HepG2 (cell line): ENCODE results near the gene PCYT2. TPM values are rescaled to one million over a fixed set of nuclear protein-coding genes. Genes with fewer than 3 reads are reported as not detected.

Experiments used
- AHR ChIP-seq: IDR thresholded peaks from 2 replicates; pipeline ENCODE4 v1.6.1; 2018; ENCODE audit warnings: missing genetic modification reagents, missing compliant biosample characterization
- CHD2 ChIP-seq: IDR thresholded peaks from 2 replicates; pipeline ENCODE4 v1.6.1; 2011; ENCODE audit warnings: low read depth, low read length, improper control_type of control experiment
- FOSL1 ChIP-seq: sonication (generic); formaldehyde crosslinking; IDR thresholded peaks from 2 replicates; pipeline ENCODE4 v1.9.0; 2021; ENCODE audit warnings: missing genetic modification reagents, borderline replicate concordance
- FOXA3 ChIP-seq: IDR thresholded peaks from 2 replicates; pipeline ENCODE4 v1.6.1; 2016; ENCODE audit warnings: missing genetic modification reagents, missing compliant biosample characterization
- HNRNPH1 ChIP-seq: fragments of 200-400 bp; formaldehyde crosslinking; optimal IDR thresholded peaks from 2 replicates; pipeline ENCODE3; 2017; ENCODE audit warnings: mild to moderate bottlenecking, low read depth, low read length
- MEF2D ChIP-seq: sonication (generic); formaldehyde crosslinking; IDR thresholded peaks from 2 replicates; pipeline ENCODE4 v1.5.1; 2020; ENCODE audit warnings: mild to moderate bottlenecking, missing genetic modification reagents
- SNAI1 ChIP-seq: sonication (generic); formaldehyde crosslinking; IDR thresholded peaks from 2 replicates; pipeline ENCODE4 v1.5.0; 2020; ENCODE audit warnings: mild to moderate bottlenecking, missing genetic modification reagents, borderline replicate concordance
- SNRNP70 ChIP-seq: fragments of 200-400 bp; formaldehyde crosslinking; IDR thresholded peaks from 2 replicates; pipeline ENCODE4 v1.6.1; 2017; ENCODE audit warnings: mild to moderate bottlenecking, low read depth, low read length, moderate library complexity
- STAG1 ChIP-seq: sonication (generic); formaldehyde crosslinking; IDR thresholded peaks from 2 replicates; pipeline ENCODE4 v1.4.0; 2020; ENCODE audit warnings: missing genetic modification reagents
- ZNF276 ChIP-seq: sonication (generic); formaldehyde crosslinking; IDR thresholded peaks from 2 replicates; pipeline ENCODE4 v1.4.0; 2020; ENCODE audit warnings: mild to moderate bottlenecking, low read depth, missing genetic modification reagents
- ZNF280D ChIP-seq: sonication (generic); formaldehyde crosslinking; IDR thresholded peaks from 2 replicates; pipeline ENCODE4 v1.5.1; 2020; ENCODE audit warnings: mild to moderate bottlenecking, missing genetic modification reagents
- ZNF552 ChIP-seq: sonication (generic); formaldehyde crosslinking; IDR thresholded peaks from 2 replicates; pipeline ENCODE4 v1.9.0; 2022; ENCODE audit warnings: missing genetic modification reagents, mild to moderate bottlenecking, borderline replicate concordance
- ZNF713 ChIP-seq: sonication (generic); formaldehyde crosslinking; IDR thresholded peaks from 2 replicates; pipeline ENCODE4 v1.4.0; 2020; ENCODE audit warnings: mild to moderate bottlenecking, missing genetic modification reagents
- ZNF775 ChIP-seq: sonication (generic); formaldehyde crosslinking; IDR thresholded peaks from 2 replicates; pipeline ENCODE4 v1.4.0; 2020; ENCODE audit warnings: missing genetic modification reagents, mild to moderate bottlenecking, moderate library complexity, borderline replicate concordance
- polyA plus RNA-seq, 8 experiments: library from polyadenylated mRNA; depleted of rRNA in 3 of 8; stranded (reverse) in 7 of 8; unstranded in 1 of 8; fragments of >200 nt; fragmentation: Illumina TruSeq in 4 of 8; extraction: Trizol in 4 of 8; gene quantifications; 2 replicates each; pipeline versions ENCODE4 v1.2.1 to v1.2.3, GENCODE V29; 2011 to 2016; ENCODE audit warnings: low read depth in 4 of 8, missing spikeins in 1 of 8, mixed read lengths in 1 of 8; ENCODE audit not compliant: insufficient read depth in 1 of 8
- total RNA-seq, 5 experiments: library from RNA; depleted of rRNA; stranded (reverse); fragments of >200 nt; fragmentation: Illumina TruSeq; extraction: Trizol; gene quantifications; 2 replicates each; pipeline ENCODE4 v1.2.3, GENCODE V29; 2016; ENCODE audit warnings: low read depth in 1 of 5
- TF ChIP-seq, protein P1 (sequence below): sonication (generic); IDR thresholded peaks from 2 replicates; pipeline ENCODE4 v1.6.1; 2016; ENCODE audit warnings: low read depth, borderline replicate concordance
- TF ChIP-seq, protein P2 (sequence below): sonication (generic); formaldehyde crosslinking; IDR thresholded peaks from 2 replicates; pipeline ENCODE4 v1.4.0; 2020; ENCODE audit warnings: missing genetic modification reagents, borderline replicate concordance
- TF ChIP-seq, protein P3 (sequence below): sonication (generic); formaldehyde crosslinking; IDR thresholded peaks from 2 replicates; pipeline ENCODE4 v1.8.0; 2022; ENCODE audit warnings: mild to moderate bottlenecking, missing genetic modification reagents, moderate library complexity

The PCYT2 gene
- total and polyA plus RNA-seq, 2 of the 13 experiments (the other 11 are each of a cell fraction or from before 2014, with no cell fraction given), result 147 to 297 TPM

DNA sequence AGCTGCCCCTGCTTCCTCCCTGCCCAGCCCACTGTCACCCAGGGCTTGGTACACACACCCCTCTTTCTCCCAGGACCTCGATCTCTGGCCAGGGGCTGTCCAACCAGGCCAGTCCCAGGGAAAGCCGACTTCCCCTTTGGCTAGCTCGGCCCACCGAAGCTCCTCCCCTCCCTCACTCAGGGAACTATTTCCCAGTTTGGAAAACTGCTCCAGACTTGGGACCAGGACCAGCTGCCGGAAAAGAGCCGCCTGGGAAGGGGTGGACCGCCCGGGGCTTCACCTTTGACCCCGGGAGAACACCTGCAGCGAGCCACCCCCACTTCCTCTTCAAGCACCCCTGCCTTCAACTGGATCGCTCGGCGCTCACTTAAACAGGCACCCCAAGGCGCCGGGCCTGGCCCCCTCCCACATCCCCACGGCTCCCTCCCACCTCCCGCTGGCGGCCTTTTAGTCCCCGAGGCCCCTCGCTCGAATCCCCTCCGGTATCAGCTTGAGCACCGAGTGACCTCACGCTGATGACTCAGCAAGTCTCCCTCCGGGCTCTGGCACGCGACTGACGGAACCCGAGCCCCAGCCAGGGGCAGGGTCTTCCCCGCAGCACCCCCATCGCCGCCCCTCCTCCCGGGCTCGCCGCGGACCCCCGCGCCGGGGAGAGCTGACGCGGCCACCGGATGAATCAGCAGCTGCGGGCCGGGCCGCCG lies 15.4 kb upstream of the PCYT2 start (continued):
- TF ChIP-seq, protein P1, sequence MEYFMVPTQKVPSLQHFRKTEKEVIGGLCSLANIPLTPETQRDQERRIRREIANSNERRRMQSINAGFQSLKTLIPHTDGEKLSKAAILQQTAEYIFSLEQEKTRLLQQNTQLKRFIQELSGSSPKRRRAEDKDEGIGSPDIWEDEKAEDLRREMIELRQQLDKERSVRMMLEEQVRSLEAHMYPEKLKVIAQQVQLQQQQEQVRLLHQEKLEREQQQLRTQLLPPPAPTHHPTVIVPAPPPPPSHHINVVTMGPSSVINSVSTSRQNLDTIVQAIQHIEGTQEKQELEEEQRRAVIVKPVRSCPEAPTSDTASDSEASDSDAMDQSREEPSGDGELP, result peak; percentile 98
- TF ChIP-seq ZNF280D (CRISPR knock-in tag), result no peak
- TF ChIP-seq, protein P2, sequence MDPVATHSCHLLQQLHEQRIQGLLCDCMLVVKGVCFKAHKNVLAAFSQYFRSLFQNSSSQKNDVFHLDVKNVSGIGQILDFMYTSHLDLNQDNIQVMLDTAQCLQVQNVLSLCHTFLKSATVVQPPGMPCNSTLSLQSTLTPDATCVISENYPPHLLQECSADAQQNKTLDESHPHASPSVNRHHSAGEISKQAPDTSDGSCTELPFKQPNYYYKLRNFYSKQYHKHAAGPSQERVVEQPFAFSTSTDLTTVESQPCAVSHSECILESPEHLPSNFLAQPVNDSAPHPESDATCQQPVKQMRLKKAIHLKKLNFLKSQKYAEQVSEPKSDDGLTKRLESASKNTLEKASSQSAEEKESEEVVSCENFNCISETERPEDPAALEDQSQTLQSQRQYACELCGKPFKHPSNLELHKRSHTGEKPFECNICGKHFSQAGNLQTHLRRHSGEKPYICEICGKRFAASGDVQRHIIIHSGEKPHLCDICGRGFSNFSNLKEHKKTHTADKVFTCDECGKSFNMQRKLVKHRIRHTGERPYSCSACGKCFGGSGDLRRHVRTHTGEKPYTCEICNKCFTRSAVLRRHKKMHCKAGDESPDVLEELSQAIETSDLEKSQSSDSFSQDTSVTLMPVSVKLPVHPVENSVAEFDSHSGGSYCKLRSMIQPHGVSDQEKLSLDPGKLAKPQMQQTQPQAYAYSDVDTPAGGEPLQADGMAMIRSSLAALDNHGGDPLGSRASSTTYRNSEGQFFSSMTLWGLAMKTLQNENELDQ (CRISPR knock-in tag), result no peak
- TF ChIP-seq AHR (CRISPR knock-in tag), result no peak; the same call in 1 of the 2 replicates
- TF ChIP-seq SNRNP70, result no peak
- no peak; the same call in 1 of the 2 replicates for TF ChIP-seq FOSL1 (CRISPR knock-in tag)
- peak; percentile 98 for TF ChIP-seq SNAI1 (CRISPR knock-in tag)
- TF ChIP-seq ZNF276 (CRISPR knock-in tag), result no peak
- no peak for TF ChIP-seq ZNF552 (CRISPR knock-in tag)
- TF ChIP-seq HNRNPH1, result no peak
- TF ChIP-seq STAG1 (CRISPR knock-in tag), result no peak
- TF ChIP-seq CHD2, result peak; percentile 13; the same call in 1 of the 2 replicates
- no peak for TF ChIP-seq FOXA3 (CRISPR knock-in tag)
- TF ChIP-seq, protein P3, sequence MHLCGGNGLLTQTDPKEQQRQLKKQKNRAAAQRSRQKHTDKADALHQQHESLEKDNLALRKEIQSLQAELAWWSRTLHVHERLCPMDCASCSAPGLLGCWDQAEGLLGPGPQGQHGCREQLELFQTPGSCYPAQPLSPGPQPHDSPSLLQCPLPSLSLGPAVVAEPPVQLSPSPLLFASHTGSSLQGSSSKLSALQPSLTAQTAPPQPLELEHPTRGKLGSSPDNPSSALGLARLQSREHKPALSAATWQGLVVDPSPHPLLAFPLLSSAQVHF (CRISPR knock-in tag), result no peak
- no peak for TF ChIP-seq ZNF713 (CRISPR knock-in tag)
- TF ChIP-seq MEF2D (CRISPR knock-in tag), result 0 out of 2 replicates have a peak, but pooled peaks have one; percentile 8
- TF ChIP-seq ZNF775 (CRISPR knock-in tag), result no peak
